GM18867 (cell line): ENCODE results near the gene IBA57.
"Not testable (repeated sequence)": the region's sequence is repeated elsewhere in the genome, so short reads cannot be mapped to it uniquely, and the experiment has no call there.

Source experiments
- ATAC-seq: cut with Tn5 transposase; IDR thresholded peaks from one replicate; pipeline ENCODE4 v1.9.1; 2021; ENCODE audit warnings: mild to moderate bottlenecking, moderate library complexity; ENCODE audit not compliant: unreplicated experiment

Gene IBA57

DNA sequence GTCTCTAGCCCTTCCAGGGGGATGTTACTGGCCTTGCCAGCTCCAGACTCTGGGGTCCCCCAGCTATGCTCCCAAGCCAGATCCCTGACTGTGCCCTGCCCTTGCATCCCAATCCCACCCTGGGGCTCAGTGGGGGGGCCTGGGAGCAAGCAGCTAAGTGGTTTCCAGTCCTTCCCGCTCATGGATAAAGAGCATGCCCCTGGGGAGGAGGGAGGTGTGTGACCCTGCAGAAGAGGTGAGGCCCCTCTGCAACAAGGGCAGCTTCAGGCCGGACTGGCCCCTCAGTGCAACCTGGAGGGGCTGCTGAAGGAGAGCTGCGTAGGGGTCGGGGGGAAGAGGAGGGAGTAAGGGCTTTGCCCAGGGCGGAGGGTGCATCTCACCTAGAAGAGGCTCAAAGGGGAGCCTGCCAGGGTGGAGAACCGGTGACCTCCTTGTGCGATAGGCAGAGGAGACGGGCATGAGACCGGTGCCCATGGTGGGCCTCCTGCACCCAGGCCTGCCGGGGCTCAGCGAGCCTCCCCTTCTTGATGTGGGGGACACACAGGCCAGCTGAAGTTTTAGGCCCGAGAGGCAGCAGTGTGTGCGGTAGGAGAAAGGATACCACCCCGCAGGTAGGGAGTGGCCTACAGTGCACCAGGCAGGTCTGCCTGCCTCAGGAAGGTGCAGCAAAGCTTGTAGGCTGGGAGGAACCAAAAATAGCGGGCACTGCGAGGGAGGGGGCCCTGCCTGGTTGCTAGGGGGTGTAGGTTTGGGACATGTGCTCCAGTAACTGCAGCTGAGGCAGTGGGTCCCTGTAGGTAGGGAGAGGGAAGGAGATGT, 45.3 kb downstream of the IBA57 start:
- no peak for ATAC-seq

DNA sequence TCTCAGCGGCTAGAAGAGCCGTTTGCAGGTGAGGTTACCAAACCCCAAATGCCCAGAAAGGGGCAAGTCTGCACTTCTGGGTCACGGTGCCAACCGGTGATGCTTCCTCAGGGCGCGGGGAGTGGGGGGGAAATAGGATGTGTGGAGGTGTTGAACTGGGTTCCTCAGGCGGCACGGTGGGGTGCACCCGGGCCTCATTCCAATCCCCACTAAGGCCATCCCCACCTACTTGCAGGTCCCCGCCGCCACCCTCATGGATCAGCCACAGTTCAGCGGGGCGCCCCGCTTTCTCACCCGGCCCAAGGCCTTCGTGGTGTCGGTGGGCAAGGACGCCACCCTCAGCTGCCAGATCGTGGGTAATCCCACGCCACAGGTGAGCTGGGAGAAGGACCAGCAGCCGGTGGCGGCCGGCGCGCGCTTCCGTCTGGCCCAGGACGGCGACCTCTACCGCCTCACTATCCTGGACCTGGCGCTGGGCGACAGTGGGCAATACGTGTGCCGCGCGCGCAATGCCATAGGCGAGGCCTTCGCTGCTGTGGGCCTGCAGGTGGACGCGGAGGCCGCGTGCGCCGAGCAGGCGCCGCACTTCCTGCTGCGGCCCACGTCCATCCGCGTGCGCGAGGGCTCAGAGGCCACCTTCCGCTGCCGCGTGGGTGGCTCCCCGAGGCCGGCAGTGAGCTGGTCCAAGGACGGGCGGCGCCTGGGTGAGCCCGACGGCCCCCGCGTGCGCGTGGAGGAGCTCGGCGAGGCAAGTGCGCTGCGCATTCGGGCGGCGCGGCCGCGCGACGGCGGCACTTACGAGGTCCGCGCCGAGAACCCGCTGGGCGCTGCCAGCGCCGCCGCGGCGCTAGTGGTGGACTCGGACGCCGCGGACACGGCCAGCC, 46.2 kb downstream of the IBA57 start:
- no peak for ATAC-seq

DNA sequence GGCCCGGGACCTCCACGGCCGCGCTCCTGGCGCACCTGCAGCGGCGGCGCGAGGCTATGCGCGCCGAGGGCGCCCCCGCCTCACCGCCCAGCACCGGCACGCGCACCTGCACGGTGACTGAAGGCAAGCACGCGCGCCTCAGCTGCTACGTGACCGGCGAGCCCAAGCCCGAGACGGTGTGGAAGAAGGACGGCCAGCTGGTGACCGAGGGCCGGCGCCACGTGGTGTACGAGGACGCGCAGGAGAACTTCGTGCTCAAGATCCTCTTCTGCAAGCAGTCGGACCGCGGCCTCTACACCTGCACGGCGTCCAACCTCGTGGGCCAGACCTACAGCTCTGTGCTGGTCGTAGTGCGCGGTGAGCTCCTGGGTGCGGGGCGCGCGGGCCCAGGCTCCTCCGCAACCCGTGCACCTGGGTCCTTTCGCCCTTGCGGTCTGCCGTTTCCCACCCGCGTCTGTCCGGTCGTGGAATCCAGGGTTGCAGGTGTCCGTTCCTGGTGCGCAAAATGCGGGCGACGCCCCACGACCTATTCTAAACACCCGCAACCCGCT, 46.9 kb downstream of the IBA57 start:
- no peak for ATAC-seq

DNA sequence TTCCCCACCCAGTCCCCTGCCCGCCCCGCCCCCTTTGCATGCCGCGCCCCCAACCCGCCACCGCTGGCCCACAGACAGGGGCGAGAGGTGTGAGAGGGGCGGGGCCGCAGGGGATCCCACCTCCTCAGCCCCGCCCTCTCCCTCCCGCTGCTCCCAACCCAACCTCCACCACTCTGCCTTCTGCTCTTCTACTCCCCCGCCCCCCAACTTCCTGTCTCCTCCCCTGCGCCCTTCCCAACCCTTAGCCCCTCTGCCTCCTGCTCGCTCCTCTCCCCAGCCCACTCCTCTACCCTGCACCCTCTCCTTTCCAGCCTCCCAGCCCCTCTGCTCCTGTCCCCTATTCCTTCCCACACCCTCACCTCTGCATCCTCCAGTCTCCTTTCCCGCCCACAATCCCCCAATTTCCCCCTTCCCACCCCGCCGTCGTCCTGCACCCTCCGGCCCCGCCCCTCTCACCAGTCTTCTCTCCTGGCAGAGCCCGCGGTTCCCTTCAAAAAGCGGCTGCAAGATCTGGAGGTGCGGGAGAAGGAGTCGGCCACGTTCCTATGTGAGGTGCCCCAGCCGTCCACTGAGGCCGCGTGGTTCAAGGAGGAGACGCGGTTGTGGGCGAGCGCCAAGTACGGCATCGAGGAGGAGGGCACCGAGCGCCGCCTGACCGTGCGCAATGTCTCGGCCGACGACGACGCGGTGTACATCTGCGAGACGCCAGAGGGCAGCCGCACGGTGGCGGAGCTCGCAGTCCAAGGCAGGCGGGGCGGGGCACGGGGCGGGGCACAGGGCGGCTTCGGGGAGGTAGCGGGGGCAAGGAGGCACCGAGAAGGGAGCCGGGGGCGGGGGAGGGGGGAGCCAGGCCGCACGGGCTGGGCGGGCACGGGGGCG, 47.6 kb downstream of the IBA57 start:
- ATAC-seq: peak; percentile 95

DNA sequence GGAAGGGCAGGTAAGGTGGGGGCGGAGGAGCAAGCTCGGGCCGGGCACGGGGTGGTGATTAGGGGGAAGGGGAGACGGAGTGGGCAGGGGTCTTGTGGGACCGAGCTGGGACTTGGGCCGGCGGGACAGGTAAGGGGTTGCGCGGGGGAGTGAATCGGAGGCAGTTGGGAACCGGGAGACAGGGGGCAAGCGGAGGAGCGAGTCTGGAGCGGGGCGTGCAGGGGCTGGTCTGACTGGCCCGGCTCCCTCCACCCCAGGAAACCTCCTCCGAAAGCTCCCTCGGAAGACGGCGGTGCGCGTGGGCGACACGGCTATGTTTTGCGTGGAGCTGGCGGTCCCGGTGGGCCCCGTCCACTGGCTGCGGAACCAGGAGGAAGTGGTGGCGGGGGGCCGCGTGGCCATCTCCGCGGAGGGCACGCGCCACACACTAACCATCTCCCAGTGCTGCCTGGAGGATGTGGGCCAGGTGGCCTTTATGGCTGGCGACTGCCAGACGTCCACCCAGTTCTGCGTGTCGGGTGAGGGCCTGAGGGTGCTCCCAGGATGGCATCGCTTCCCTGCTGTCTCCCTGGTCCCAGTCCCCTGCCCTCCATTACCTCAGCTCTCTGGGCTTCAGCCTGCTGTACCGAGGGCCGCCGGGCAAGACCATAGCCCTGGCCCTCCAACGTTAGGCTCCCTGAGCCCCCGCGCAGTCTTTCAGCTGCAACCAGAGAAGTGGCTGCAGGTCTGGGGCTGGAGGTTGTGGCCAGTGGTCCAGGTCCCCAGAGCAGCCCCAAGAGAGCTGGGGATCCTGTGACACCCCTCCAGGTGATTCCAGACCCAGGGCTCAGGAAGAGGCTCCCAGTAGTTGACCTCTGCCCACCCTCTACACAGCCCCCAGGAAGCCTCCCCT, 48.6 kb downstream of the IBA57 start:
- no peak for ATAC-seq

DNA sequence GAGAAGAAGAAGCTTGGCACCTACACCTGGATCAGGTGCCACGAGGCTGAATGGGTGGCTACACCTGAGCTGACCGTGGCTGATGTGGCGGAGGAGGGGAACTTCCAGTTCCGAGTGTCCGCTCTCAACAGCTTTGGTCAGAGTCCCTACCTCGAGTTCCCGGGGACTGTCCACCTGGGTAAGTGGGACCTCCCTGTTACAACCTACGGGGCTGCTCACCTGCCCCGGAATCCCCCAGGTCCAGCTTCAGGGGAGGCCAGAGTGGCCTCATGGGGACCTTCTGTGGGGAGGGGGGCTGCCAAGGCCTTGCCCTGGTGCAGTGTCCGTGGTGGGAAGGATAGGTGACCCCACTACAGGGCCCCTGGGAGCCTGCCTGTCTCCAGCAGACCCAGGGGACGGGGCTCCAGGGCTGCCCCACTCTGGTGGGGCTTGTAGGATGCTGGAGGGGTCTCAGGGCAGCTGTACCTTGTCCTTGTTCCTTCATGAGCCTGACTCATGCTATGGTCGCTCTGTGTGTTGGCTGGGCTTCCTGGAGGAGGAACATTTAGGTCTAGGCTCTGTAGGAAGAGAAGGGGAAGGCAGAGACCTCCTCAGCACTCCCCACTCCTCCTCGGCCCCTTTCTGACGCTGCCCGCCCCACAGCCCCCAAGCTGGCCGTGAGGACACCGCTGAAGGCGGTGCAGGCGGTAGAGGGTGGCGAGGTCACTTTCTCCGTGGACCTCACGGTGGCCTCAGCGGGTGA, 49.5 kb downstream of the IBA57 start:
- no peak for ATAC-seq

DNA sequence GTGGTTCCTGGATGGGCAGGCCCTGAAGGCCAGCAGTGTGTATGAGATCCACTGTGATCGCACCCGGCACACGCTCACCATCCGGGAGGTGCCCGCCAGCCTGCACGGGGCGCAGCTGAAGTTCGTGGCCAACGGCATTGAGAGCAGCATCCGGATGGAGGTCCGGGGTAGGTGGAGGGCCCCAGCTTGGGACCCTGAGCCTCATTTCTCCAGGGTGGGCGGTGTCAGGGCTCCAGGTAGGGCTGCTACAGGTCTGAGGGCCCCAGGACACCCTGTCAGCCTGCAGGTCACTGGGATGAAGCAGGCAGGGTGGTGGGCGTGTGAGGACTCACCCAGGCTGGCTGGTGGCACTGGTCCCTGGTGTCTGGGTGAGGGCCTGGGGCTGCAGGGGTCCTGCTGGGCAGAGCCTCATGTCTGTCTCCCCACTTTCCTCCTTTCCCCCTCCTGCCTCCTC, 50.1 kb downstream of the IBA57 start:
- ATAC-seq: no peak

DNA sequence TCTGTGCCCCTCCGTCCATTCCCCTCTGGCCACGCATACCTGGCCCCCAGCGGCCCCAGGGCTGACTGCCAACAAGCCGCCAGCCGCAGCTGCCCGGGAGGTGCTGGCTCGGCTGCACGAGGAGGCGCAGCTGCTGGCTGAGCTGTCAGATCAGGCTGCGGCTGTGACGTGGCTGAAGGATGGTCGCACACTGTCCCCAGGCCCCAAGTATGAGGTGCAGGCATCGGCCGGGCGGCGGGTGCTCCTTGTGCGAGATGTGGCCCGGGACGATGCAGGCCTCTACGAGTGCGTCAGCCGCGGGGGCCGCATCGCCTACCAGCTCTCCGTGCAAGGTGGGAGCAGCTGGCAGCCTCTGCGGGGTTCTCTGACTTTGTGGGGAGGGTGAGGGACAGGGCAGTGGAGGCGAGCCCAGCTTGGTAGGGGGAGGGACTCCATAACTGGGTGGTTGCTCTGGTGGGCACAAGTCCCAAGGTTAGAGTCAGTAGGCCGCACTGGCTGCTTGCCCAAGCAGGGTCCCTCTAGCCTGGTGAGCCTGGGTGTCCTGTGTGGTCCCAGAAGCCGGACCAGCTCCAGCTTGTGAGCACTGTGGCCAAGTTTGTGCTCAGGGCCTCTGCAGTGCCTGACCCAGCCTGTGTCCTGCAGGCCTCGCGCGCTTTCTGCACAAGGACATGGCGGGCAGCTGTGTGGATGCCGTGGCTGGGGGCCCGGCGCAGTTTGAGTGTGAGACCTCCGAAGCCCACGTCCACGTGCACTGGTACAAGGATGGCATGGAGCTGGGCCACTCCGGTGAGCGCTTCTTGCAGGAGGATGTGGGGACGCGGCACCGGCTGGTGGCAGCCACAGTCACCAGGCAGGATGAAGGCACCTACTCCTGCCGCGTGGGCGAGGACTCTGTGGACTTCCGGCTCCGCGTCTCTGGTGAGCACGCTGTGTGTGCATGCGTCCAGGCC, 51.0 kb downstream of the IBA57 start:
- no peak for ATAC-seq

DNA sequence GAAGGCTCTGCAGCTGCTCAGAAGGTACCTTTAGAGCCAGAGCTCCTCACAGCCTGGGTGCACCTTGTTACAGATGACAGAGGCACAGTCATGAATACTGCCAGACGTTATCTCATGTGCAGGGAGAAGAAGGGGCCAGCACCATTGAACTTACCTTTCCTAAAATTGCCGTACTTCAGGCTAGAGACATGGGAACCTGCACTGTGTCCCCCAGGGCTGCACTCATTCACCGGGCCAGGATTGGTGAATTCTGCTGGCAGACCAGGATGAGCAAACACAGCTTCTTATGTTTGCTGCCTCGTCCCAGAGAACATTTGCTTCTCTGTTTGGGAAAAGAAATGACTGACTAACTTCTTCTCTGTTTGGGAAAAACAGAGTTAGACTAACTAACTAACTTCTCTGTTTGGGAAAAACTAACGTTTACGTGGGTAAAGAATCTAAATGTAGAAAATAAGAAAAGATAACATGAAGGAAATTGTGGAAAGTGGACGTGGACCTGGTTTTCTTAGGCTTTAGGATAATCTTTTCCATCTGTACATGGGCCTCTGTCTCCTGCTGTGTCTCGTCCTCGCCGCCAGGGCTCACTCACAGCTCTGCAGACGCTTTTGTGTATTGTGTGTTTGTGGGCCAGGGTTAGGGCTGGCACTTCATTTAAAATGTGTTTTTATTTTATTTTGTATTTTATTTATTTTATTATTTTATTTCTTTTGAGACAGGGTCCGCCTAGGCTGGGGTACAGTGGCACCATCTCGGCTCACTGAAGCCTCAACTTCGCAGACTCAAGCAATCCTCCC, 52.1 kb downstream of the IBA57 start:
- no peak for ATAC-seq

DNA sequence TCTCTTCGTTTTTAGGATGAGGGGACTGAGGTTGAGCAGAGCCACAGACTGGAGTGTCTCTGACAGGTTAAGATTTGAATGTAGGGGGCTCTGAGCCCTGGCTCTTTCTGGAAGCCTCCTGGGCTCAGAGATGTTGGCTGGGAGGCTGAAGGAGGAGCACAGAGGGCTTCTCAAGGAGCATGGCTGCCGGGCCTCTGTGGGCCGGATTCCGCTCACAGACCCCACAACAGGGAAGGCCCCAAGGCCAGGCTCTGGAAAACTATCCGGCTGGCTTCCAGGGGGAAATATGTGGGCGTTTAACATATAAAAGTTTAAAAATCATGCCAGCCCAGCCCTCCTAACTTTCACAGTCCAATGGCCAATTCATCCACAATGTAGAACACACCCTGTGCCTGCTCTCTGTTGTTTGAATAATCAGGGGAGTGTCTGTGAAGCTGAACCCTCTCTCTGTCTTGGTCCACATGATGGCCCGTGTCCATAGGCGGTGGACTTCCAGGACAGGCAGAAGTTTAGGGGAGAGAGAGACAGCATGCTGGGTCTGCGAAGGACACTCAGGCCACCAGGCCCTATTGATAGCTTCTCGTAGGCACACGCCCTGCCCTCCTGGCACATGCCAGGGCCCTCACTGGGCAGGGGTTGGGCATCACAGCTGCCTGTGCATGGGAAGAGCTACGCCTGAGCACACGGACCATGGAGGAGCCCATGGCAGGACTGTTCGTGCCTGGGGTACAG, 53.1 kb downstream of the IBA57 start:
- ATAC-seq: no peak

DNA sequence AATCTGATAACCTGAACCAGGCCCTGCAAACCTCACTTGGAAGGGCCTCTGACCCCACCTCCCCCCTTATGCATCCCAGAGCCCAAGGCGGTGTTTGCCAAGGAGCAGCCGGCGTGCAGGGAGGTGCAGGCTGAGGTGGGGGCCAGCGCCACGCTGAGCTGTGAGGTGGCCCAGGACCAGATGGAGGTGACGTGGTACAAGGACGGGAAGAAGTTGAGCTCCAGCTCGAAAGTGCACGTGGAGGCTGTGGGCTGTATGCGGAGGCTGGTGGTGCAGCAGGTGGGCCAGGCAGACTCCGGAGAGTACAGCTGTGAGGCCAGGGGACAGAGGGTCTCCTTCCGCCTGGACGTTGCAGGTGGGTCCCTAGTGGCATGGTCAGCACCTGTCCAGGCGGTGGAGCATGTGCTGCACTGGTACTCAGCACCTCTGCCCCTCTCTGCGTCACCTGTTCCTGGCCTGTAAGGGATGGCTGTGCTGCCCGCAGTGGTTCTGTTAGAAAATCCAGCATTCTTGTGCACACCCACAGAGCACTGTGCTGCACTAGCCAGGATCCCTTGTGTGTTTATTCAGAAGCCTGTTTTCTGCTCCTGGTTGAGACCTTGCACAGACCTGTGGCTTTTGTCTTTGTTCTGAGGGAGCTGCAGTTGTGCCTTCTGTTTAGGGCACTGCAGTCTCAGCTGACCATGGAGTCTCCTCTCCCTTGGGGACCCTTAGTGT, 53.8 kb downstream of the IBA57 start:
- no peak for ATAC-seq

DNA sequence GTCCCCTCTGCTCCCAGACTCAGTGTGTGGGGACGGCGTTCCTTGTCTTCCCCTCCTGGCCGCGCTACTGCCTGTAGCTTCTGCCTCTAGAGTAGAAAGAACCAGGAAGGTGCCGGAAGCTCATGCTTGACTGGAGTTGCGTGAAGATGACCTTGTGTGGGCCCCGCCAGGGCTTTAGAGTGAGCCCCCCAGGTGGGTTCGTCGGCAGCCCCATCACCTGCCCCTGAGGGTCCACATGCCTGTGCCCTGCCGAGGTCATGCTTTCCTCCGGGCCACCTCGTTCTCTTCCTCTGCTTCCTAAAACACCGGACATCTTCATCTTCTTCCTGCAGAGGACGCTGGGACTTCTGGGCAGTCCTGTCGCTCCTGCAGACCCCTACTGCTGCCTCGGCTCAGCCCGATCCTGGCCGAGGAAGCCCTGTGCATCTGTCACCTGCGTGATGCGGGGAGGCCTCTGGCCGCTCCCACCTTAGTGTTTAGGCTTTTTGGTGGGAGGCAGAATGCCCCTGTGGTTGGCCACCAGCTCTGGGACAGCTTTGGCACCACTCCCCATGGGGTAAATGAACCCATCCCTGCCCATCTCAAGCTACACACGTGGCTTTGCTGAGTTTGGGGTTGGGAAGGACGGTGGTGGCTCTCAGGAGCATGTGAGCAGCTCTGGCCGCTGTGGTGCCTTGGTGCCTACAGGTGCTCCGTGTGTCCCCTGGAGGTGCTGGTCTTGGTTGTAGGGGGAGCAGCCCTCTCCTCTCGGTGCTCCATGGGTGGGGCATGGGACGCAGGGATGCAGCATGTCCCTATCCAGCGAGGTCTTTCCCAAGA, 54.6 kb downstream of the IBA57 start:
- no peak for ATAC-seq

DNA sequence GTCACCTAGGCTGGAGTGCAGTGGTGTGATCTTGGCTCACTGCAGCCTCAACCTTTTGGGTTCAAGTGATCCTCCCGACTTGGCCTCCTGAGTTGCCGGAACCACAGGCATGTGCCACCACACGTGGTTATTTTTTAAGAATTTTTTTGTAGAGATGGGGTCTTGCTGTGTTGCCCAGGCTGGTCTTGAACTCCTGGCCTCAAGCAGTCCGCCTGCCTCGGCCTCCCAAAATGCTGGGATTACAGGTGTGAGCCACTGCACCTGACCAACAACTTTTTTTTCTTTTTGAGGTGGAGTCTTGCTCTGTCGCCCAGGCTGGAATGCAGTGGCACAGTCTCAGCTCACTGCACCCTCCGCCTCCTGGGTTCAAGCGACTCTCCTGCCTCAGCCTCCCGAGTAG, 55.5 kb downstream of the IBA57 start:
- not testable (repeated sequence) for ATAC-seq

DNA sequence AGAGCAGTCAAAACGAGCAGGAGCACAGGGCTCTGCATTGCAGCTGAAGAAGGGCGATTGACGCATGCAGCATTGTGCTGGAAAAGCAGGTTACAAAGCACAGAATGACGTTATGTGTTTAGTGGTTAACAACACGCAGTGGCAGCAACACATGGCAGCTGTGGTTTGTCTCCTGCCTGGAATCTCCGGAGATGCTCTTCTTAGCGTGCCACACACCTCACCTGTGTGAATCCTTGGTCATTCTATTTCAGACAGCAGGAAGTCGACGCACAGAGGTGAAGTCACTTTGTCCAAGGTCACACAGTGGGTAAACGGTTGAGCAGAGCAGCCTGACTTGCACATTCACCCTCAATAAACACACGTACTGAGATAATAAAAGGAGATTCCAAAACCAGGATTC, 56.9 kb downstream of the IBA57 start:
- no peak for ATAC-seq
